Smooth muscle cell (in vitro differentiated cells): Measurements from ENCODE around the gene SUPT16H. TPM values are rescaled to one million over a fixed set of nuclear protein-coding genes. Genes with fewer than 3 reads are reported as not detected.

Source experiments
- DNase-seq: peaks from one replicate; lab custom pipeline; 2025; ENCODE audit not compliant: unreplicated experiment; lab: John Stamatoyannopoulos, UW
- H2AFZ ChIP-seq: fragments of 200-600 bp; sonication (generic); 2 replicates; pipeline ENCODE4 v1.6.0; 2016; ENCODE audit warnings: antibody characterized with exemption, low read depth, mild to moderate bottlenecking
- H3F3A ChIP-seq: fragments of 200-600 bp; sonication (generic); 2 replicates; pipeline ENCODE4 v1.6.0; 2017; ENCODE audit warnings: antibody characterized with exemption, low read depth
- H3K27ac ChIP-seq: fragments of 200-600 bp; sonication (generic); 2 replicates; pipeline ENCODE4 v1.5.1; 2016; ENCODE audit warnings: low read depth, mild to moderate bottlenecking
- H3K27me3 ChIP-seq: fragments of 200-600 bp; sonication (generic); 2 replicates; pipeline ENCODE4 v1.6.1; 2016; ENCODE audit warnings: low read depth, mild to moderate bottlenecking
- H3K36me3 ChIP-seq: fragments of 200-600 bp; sonication (generic); 2 replicates; pipeline ENCODE4 v1.5.1; 2016; ENCODE audit warnings: low read depth
- H3K4me1 ChIP-seq: fragments of 200-600 bp; sonication (generic); 2 replicates; pipeline ENCODE4 v1.5.1; 2016; ENCODE audit warnings: low read depth
- H3K4me2 ChIP-seq: fragments of 200-600 bp; sonication (generic); 2 replicates; pipeline ENCODE4 v1.6.0; 2016; ENCODE audit warnings: mild to moderate bottlenecking
- H3K4me3 ChIP-seq: fragments of 200-600 bp; sonication (generic); 2 replicates; pipeline ENCODE4 v1.5.1; 2016; ENCODE audit warnings: mild to moderate bottlenecking
- H3K79me2 ChIP-seq: fragments of 200-600 bp; sonication (generic); 2 replicates; pipeline ENCODE4 v1.6.0; 2016; ENCODE audit warnings: low read depth, mild to moderate bottlenecking
- H3K9ac ChIP-seq: fragments of 200-600 bp; sonication (generic); 2 replicates; pipeline ENCODE4 v1.6.0; 2016; ENCODE audit warnings: low read depth
- H3K9me3 ChIP-seq: fragments of 200-600 bp; sonication (generic); replicated peaks from 2 replicates; pipeline ENCODE4 v1.5.1; 2016; ENCODE audit warnings: low read depth
- H4K20me1 ChIP-seq: fragments of 200-600 bp; sonication (generic); 2 replicates; pipeline ENCODE4 v1.6.0; 2016; ENCODE audit warnings: low read depth
- CTCF ChIP-seq: fragments of 200-600 bp; sonication (generic); IDR thresholded peaks from 2 replicates; pipeline ENCODE4 v1.5.1; 2017; ENCODE audit warnings: borderline replicate concordance, mild to moderate bottlenecking, antibody characterized with exemption; ENCODE audit not compliant: insufficient read depth, poor library complexity, severe bottlenecking
- WGBS: methylation state at CpG from one replicate; pipeline ENCODE4 v1.1.7; 2016; ENCODE audit warnings: low lambda C conversion rate; 5-methylcytosine and 5-hydroxymethylcytosine counted together
- polyA plus RNA-seq: library from polyadenylated mRNA; unstranded; fragments of >200 nt; fragmentation: Nextera tagmentation; extraction: Ambion mirVana; gene quantifications from 2 replicates; pipeline ENCODE4 v1.2.1, GENCODE V29; 2016
- total RNA-seq: library from RNA; depleted of rRNA; stranded (reverse); fragments of >200 nt; gene quantifications from 2 replicates; pipeline ENCODE4 v1.2.3, GENCODE V29; 2014

Gene SUPT16H
- total and polyA plus RNA-seq, 2 experiments from 2014 or later, result 52.3 to 68.0 TPM

DNA sequence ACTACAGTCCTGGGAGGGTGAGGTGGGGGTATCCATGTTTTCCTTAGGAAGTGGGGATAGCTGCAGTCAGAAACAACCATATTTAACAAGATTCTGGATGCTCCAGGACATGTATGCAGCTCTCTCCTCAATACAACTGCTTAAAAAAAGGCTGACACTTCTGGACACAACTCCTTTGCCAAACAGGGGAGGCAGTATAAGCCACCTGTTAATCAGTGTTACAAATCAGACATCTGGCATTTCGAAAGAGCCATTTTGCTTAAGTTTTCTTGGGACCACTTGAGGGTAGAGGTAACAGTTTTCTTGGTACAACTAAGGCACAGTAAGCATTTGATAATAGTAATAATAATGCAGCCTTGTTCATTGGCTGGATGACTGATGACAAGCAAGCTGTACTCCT, 56.8 kb downstream of the SUPT16H start:
- H3K27ac ChIP-seq, result no peak overlapping the region
- no peaks in the 10 kb centered on the region for H3K36me3 ChIP-seq
- H3K79me2 ChIP-seq, result no peaks in the 10 kb centered on the region
- H2AFZ ChIP-seq, result no peak overlapping the region
- H3K27me3 ChIP-seq, result peaks cover 6% of the 10 kb centered on the region
- H3F3A ChIP-seq, result no peaks in the 10 kb centered on the region
- no peaks in the 10 kb centered on the region for H3K4me1 ChIP-seq
- DNase-seq, result no peak
- no peak overlapping the region for H3K4me3 ChIP-seq
- no peaks in the 10 kb centered on the region for H4K20me1 ChIP-seq
- no peak for TF ChIP-seq CTCF
- H3K4me2 ChIP-seq, result no peak overlapping the region
- H3K9ac ChIP-seq, result no peak overlapping the region
- WGBS, result 97% methylated on average over 1 of the region's 1 CpG
- H3K9me3 ChIP-seq, result no peaks in the 10 kb centered on the region

DNA sequence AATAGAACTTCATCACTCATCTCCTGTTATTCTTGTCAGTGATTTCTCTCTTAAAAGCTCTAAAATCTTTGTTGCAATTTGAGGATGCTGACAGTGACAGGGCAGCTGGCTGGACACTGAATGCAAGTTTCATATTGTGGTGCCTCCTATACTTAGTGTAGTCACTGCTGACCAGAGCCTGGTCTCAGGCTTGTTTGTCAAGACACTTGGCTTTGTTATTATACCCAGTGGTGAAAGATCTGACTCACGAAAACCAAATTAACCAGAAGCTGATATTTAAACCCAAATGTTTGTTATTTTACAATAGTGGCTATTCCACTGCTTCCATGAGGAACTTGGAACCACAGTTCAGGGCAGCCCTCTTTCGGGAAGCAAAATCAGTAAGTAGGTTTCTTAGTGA, 61.1 kb downstream of the SUPT16H start:
- Histone ChIP-seq H3K4me1 (no peaks in the 10 kb centered on the region), H4K20me1 (no peaks in the 10 kb centered on the region), H3K9ac (no peak overlapping the region), H3K27ac (no peak overlapping the region), H3K27me3 (peaks cover 15% of the 10 kb centered on the region), H3F3A (no peaks in the 10 kb centered on the region), H3K4me3 (no peak overlapping the region), H3K9me3 (no peaks in the 10 kb centered on the region), H2AFZ (no peak overlapping the region), H3K79me2 (no peaks in the 10 kb centered on the region), H3K36me3 (no peaks in the 10 kb centered on the region), H3K4me2 (no peak overlapping the region)
- 65% methylated on average over 2 of the region's 2 CpGs for WGBS
- TF ChIP-seq CTCF, result no peak
- no peak for DNase-seq

GRCh38 chr14:21320913-21321312, 62.9 kb downstream of the SUPT16H start:
- H3K27me3 ChIP-seq, result peaks cover 17% of the 10 kb centered on the region
- WGBS, result 98% methylated on average over 2 of the region's 2 CpGs
- H4K20me1 ChIP-seq, result no peaks in the 10 kb centered on the region
- H3K9ac ChIP-seq, result no peak overlapping the region
- H3K9me3 ChIP-seq, result no peaks in the 10 kb centered on the region
- H3K4me3 ChIP-seq, result no peak overlapping the region
- H3K79me2 ChIP-seq, result no peaks in the 10 kb centered on the region
- no peaks in the 10 kb centered on the region for H3K36me3 ChIP-seq
- DNase-seq, result no peak
- no peaks in the 10 kb centered on the region for H3K4me1 ChIP-seq
- no peak overlapping the region for H2AFZ ChIP-seq
- no peak overlapping the region for H3K27ac ChIP-seq
- no peak overlapping the region for H3K4me2 ChIP-seq
- H3F3A ChIP-seq, result no peaks in the 10 kb centered on the region
- TF ChIP-seq CTCF, result no peak

DNA sequence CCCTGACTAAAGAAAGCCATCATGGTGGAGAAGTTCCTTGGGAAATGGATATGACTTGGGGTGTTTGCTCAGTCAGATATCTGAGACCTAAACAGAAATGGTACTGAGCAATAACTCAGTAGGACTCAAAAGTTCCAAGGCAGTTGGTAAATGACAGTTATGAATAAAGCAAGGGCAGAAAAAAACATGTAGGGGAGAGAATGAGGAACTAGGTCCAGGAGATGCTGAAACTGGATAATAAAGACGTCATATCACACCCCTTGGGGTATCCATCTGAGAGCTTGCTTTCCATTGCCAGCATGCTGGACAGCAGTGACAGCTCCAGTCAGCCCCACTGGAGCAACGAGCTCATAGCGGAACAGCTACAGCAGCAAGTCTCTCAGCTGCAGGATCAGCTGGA, 66.4 kb downstream of the SUPT16H start:
- no peaks in the 10 kb centered on the region for H3K79me2 ChIP-seq
- no peaks in the 10 kb centered on the region for H3F3A ChIP-seq
- no peaks in the 10 kb centered on the region for H4K20me1 ChIP-seq
- peaks cover 11% of the 10 kb centered on the region for H3K27me3 ChIP-seq
- no peak for TF ChIP-seq CTCF
- H3K4me2 ChIP-seq, result no peak overlapping the region
- no peak overlapping the region for H3K27ac ChIP-seq
- no peak for DNase-seq
- H3K9me3 ChIP-seq, result no peaks in the 10 kb centered on the region
- H3K36me3 ChIP-seq, result no peaks in the 10 kb centered on the region
- H2AFZ ChIP-seq, result no peak overlapping the region
- no peak overlapping the region for H3K9ac ChIP-seq
- H3K4me3 ChIP-seq, result no peak overlapping the region
- 82% methylated on average over 3 of the region's 3 CpGs for WGBS
- no peaks in the 10 kb centered on the region for H3K4me1 ChIP-seq
